ENCODE measurements around the gene TBC1D3B. TPM values are rescaled to one million over a fixed set of nuclear protein-coding genes. Genes with fewer than 3 reads are reported as not detected.

The TBC1D3B gene
- total and polyA plus RNA-seq, 10 of the 15 experiments (the other 5 are each of a cell fraction or from before 2014, with no cell fraction given), result 0.67 to 8.5 (median 1.7) TPM; not detected in 2

DNA sequence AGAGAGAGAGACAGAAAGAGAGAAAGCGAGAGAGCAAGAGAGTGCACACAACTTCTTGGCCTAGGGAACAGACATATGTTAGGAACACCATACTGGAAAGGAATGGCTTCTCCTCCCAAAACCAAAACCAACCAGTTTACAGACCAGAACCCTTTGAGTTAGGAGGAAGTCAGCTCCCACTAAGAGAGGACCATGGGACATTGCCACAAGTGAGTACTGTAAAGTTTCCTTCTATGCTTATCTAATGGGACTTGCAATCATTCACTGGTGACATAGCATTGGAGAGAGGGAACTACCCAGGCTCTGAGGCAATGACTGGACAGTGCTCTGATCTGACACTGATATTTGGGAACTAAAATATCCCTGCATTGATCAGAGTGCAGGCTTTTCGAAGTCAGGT is 32.4 kb downstream of the TBC1D3B start:
- SMC1A ChIA-PET (ENCODE audit: uncharacterized antibody, unreplicated experiment), result interaction anchor here (0.7 to 10.6 kb wide), 7 partner anchors 10 to 168 kb away, joined by 3 to 118 read pairs (median 4); partner anchors contain the start of gene CCL3
- no peak for FAIRE-seq
- intact Hi-C loops (cut with micrococcal nuclease; ENCODE audit: unreplicated experiment), result loop anchor here (10.0 kb wide), 1 partner anchor 341 kb away; the partner anchor contains the start of gene ZNHIT3
- TF ChIP-seq, protein P1, sequence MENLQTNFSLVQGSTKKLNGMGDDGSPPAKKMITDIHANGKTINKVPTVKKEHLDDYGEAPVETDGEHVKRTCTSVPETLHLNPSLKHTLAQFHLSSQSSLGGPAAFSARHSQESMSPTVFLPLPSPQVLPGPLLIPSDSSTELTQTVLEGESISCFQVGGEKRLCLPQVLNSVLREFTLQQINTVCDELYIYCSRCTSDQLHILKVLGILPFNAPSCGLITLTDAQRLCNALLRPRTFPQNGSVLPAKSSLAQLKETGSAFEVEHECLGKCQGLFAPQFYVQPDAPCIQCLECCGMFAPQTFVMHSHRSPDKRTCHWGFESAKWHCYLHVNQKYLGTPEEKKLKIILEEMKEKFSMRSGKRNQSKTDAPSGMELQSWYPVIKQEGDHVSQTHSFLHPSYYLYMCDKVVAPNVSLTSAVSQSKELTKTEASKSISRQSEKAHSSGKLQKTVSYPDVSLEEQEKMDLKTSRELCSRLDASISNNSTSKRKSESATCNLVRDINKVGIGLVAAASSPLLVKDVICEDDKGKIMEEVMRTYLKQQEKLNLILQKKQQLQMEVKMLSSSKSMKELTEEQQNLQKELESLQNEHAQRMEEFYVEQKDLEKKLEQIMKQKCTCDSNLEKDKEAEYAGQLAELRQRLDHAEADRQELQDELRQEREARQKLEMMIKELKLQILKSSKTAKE (IDR thresholded peaks at IDR 0.05; ENCODE audit: low read depth, poor library complexity, severe bottlenecking), result no peak
- TF ChIP-seq KDM1A (IDR thresholded peaks at IDR 0.05; ENCODE audit: borderline replicate concordance), result no peak
- TF ChIP-seq NFYB (IDR thresholded peaks at IDR 0.05; ENCODE audit: insufficient read depth, low read depth, low read length), result no peak
- no peak for TF ChIP-seq CHD4 (IDR thresholded peaks at IDR 0.05)
- no peak for TF ChIP-seq TAF1 (IDR thresholded peaks at IDR 0.05; ENCODE audit: borderline replicate concordance, low read depth, low read length)
- TF ChIP-seq IRF4 (IDR thresholded peaks at IDR 0.05; ENCODE audit: low read depth, low read length), result no peak
- no peak for TF ChIP-seq MEF2A (IDR thresholded peaks at IDR 0.05; ENCODE audit: insufficient read depth, low read depth, low read length)
- TF ChIP-seq, protein P2, sequence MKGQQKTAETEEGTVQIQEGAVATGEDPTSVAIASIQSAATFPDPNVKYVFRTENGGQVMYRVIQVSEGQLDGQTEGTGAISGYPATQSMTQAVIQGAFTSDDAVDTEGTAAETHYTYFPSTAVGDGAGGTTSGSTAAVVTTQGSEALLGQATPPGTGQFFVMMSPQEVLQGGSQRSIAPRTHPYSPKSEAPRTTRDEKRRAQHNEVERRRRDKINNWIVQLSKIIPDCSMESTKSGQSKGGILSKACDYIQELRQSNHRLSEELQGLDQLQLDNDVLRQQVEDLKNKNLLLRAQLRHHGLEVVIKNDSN (IDR thresholded peaks at IDR 0.05; ENCODE audit: borderline replicate concordance, extremely low read length, insufficient read depth, low read depth, low read length), result no peak
- TF ChIP-seq E4F1 (IDR thresholded peaks at IDR 0.05; ENCODE audit: borderline replicate concordance, partially characterized antibody), result no peak
- no peak for TF ChIP-seq BCL3 (IDR thresholded peaks at IDR 0.05; ENCODE audit: borderline replicate concordance, insufficient read depth, low read depth, low read length, poor library complexity, severe bottlenecking)
- no peak for TF ChIP-seq RUNX3 (IDR thresholded peaks at IDR 0.05; ENCODE audit: low read length)
- TF ChIP-seq SRF (IDR thresholded peaks at IDR 0.05; ENCODE audit: low read depth in 2 of 2, low read length in 2 of 2), result no peak
- TF ChIP-seq POLR2AphosphoS2 (IDR thresholded peaks at IDR 0.05; ENCODE audit: low read depth, low read length), result no peak
- TF ChIP-seq TCF12 (IDR thresholded peaks at IDR 0.05; ENCODE audit: low read depth, low read length), result no peak
- TF ChIP-seq BCL11A (IDR thresholded peaks at IDR 0.05; ENCODE audit: low read depth, low read length), result no peak

More for the DNA sequence above, 32.4 kb downstream of the TBC1D3B start:
- Histone ChIP-seq H3K9me3 (replicated peaks; ENCODE audit: control insufficient read depth, insufficient read depth, low read length) (peaks cover 3% of the 10 kb centered on the region; the same call in 1 of the 3 replicates), H3K79me2 (ENCODE audit: control insufficient read depth, insufficient read depth, low read length) (no peaks in the 10 kb centered on the region), H3K27me3 (replicated peaks in 1 of 2; ENCODE audit: control insufficient read depth in 2 of 2, insufficient read depth in 2 of 2, low read length in 1 of 2) (no peaks in the 10 kb centered on the region), H3K4me1 (ENCODE audit: control insufficient read depth, insufficient read depth, low read length) (peaks cover 3% of the 10 kb centered on the region; the same call in 1 of the 2 replicates), H3K36me3 (ENCODE audit: control insufficient read depth in 2 of 2, insufficient read depth in 2 of 2, low read length in 1 of 2) (no peaks in the 10 kb centered on the region), H3K9ac (ENCODE audit: control insufficient read depth, insufficient read depth, low read length) (no peak overlapping the region), H3K4me3 (no peak overlapping the region), H4K20me1 (ENCODE audit: control insufficient read depth, insufficient read depth) (no peaks in the 10 kb centered on the region), H2AFZ (ENCODE audit: control insufficient read depth, low read depth, low read length) (no peak overlapping the region), H3K4me2 (ENCODE audit: control insufficient read depth, insufficient read depth) (no peak overlapping the region), H3K27ac (ENCODE audit: control insufficient read depth, insufficient read depth) (no peak overlapping the region)
- 98% methylated on average over 2 of the region's 2 CpGs for WGBS (ENCODE audit: insufficient coverage, insufficient replicate concordance, low lambda C conversion rate, missing lambda C conversion rate)
- no peak for ATAC-seq
- no TSS peak for BruUV-seq (replicated peaks)
- ChIA-PET POLR2A (no interaction called here), RAD21 (ENCODE audit: unreplicated experiment) (no interaction called here), CTCF (interaction anchor here (1.2 to 12.0 kb wide), 3 partner anchors 20 to 169 kb away, joined by 3 to 622 read pairs (median 16); partner anchors contain the start of gene CCL16)
- in situ Hi-C loops (cut with MboI), result loop anchor here (25.0 kb wide), 1 partner anchor 343 kb away; the partner anchor contains the start of gene ZNHIT3
- no peak for DNase-seq (ENCODE audit: low read depth, low spot score)
